DMS53 (cell line): Measurements from ENCODE around the gene MAP4K4.
A peak's percentile ranks its signal among the peaks of the same experiment; 100 is the strongest.
"Not testable (repeated sequence)": the region's sequence is repeated elsewhere in the genome, so short reads cannot be mapped to it uniquely, and the experiment has no call there.

Experiments
- DNase-seq: peaks from one replicate; lab custom pipeline; 2025; lab: John Stamatoyannopoulos, UW

MAP4K4 gene

GRCh38 chr2:101743288-101743687 lies 45.8 kb downstream of the MAP4K4 start:
- DNase-seq, result no peak

- no peak for DNase-seq
Observed at GRCh38 chr2:101744832-101745231, 47.3 kb downstream of the MAP4K4 start.

- DNase-seq, result peak; percentile 37
Observed at GRCh38 chr2:101745711-101746694, 48.5 kb downstream of the MAP4K4 start.

GRCh38 chr2:101748000-101748399 lies 50.5 kb downstream of the MAP4K4 start:
- no peak for DNase-seq

- not testable (repeated sequence) for DNase-seq
Observed at GRCh38 chr2:101748462-101748861, 51.0 kb downstream of the MAP4K4 start.

- DNase-seq, result no peak
Observed at GRCh38 chr2:101750688-101751087, 53.2 kb downstream of the MAP4K4 start.

GRCh38 chr2:101751276-101751815 lies 53.8 kb downstream of the MAP4K4 start:
- DNase-seq, result no peak

- no peak for DNase-seq
Observed at GRCh38 chr2:101751875-101752619, 54.5 kb downstream of the MAP4K4 start.

- no peak for DNase-seq
Observed at GRCh38 chr2:101752716-101753616, 55.5 kb downstream of the MAP4K4 start.

- DNase-seq, result peak; percentile 25
Observed at GRCh38 chr2:101753720-101754490, 56.4 kb downstream of the MAP4K4 start.

- DNase-seq, result peak; percentile 72
Observed at GRCh38 chr2:101754618-101755017, 57.1 kb downstream of the MAP4K4 start.

GRCh38 chr2:101756266-101756665 lies 58.8 kb downstream of the MAP4K4 start:
- no peak for DNase-seq

GRCh38 chr2:101758001-101758400 lies 60.5 kb downstream of the MAP4K4 start:
- no peak for DNase-seq

- no peak for DNase-seq
Observed at GRCh38 chr2:101759162-101759561, 61.7 kb downstream of the MAP4K4 start.

- DNase-seq, result peak; percentile 27
Observed at GRCh38 chr2:101762451-101763171, 65.1 kb downstream of the MAP4K4 start.

- DNase-seq, result no peak
Observed at GRCh38 chr2:101763496-101764333, 66.2 kb downstream of the MAP4K4 start.

- no peak for DNase-seq
Observed at GRCh38 chr2:101766337-101766736, 68.8 kb downstream of the MAP4K4 start.

GRCh38 chr2:101766871-101767739 lies 69.6 kb downstream of the MAP4K4 start:
- peak; percentile 31 for DNase-seq
